NCI-H1105 (cell line): Measurements from ENCODE around the gene SMPDL3A.
"Not testable (repeated sequence)": the region's sequence is repeated elsewhere in the genome, so short reads cannot be mapped to it uniquely, and the experiment has no call there.

Source experiments
- DNase-seq: peaks from one replicate; lab custom pipeline; 2025; lab: John Stamatoyannopoulos, UW

SMPDL3A gene, protein sequence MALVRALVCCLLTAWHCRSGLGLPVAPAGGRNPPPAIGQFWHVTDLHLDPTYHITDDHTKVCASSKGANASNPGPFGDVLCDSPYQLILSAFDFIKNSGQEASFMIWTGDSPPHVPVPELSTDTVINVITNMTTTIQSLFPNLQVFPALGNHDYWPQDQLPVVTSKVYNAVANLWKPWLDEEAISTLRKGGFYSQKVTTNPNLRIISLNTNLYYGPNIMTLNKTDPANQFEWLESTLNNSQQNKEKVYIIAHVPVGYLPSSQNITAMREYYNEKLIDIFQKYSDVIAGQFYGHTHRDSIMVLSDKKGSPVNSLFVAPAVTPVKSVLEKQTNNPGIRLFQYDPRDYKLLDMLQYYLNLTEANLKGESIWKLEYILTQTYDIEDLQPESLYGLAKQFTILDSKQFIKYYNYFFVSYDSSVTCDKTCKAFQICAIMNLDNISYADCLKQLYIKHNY

DNA sequence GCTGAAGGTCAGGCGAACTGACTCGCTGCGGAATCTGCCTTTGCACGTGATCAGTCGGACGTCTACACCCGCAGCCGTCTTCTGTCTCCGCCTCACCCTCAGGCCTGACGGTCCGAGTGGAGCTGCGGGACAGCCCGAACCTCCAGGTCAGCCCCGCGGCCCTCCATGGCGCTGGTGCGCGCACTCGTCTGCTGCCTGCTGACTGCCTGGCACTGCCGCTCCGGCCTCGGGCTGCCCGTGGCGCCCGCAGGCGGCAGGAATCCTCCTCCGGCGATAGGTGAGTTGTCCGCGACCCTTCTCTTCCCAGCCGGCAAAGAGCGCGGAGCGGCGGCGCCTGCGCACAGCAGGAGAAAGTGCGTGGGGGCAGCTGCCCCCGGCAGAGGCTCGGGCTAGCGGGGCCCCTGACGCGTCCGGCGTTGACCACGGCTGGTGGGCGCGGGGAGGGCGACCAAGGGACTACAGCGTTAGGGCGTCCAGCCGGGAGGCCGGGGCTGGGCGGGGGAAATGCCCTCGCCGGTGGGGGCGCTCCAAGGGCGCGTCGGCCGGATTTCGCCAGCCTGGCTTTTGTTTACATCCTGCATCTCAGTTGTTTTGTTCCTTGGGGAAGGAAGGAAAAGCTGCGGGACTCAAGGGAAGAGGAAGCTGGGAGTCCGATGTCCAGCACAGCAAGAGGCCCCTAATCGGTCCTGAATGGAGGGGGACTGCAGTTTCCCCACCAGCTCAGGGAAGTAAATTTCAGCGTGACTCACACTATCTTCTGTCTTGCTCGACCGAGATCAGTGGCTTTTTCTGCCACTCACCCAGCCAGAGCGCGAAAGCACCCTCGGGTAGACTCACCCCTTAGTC is at the start of gene SMPDL3A:
Gene SMPDL3A (plus strand): TSS at position 77 of the 846 bp plus-strand sequence. CDS start 89 bp downstream, at position 166.
- DNase-seq = peak; percentile 83

DNA sequence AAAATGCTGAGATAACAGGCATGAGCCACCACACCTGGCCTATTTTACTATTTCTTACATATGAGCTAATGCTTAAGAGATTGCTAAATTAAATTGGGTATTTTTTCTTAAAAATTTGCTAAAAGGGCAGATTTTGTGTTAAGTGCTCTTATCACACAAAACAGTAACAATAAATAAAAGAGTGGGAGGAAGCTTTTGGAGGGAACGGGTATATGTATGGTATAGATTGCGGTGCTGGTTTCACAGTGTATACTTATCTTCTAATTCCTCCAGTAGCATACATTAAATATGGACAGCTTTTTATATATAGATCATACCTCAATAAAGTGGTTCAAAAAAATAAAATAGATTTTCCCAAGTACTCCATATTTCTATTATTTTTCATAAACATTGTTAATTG is 49.0 kb upstream of the SMPDL3A start:
- no peak for DNase-seq

DNA sequence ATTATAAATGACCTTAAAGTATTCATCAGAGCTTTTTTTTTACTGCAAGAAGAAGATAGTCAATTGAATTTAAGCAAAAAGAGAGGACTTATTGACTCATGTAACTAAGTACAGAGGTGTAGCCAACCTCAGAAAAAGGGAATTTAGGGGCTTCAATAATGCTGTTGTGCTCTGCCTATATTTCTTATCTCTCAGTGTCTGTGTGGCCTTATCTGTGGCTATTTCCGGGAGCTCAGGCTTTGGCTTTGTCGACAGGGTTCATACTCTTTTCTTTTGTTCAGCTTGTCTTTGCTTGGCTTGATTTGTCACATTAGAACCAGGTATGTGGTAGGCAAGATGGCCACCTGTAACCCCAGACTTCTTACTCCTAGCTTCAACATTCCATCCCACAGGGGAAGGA is 48.1 kb upstream of the SMPDL3A start:
- DNase-seq = no peak

DNA sequence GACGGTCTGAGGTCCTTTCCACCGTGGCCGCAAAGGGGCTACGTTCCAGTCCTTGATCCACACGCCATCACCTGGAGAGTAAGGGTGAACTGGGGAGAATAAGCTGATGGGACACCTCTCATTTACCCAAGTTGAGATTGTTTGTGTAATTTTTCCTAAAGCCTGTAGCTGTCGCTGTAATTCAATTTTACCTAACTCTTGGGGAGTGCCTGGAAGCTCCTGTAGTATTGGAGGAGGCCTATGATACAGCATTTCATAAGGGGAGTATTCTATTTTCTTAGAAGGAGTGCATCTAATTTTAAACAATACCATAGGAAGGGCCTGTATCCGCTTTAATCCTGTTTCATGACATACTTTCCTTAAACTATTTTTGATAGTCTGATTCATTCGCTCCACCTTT is 44.8 kb upstream of the SMPDL3A start:
- not testable (repeated sequence) for DNase-seq

DNA sequence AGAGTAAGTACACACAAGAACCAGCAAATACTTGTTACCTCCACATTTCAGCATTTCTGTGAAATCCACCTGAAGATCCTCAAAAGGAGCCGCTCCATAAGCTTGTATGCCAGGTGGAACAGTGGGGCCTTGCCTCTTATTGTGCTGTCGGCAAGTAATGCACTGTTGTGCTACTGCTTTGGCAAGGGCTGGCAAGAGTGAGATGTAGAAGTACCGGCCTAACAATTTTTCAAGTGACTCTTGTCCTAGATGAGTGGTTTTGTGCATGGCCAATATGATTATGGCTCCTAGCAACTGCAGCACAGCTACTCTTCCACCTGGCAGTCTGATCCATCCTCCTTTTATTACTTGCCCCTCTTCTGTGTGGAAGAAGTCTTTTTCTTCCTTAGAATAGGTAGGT is 44.2 kb upstream of the SMPDL3A start:
- DNase-seq = peak; percentile 68

DNA sequence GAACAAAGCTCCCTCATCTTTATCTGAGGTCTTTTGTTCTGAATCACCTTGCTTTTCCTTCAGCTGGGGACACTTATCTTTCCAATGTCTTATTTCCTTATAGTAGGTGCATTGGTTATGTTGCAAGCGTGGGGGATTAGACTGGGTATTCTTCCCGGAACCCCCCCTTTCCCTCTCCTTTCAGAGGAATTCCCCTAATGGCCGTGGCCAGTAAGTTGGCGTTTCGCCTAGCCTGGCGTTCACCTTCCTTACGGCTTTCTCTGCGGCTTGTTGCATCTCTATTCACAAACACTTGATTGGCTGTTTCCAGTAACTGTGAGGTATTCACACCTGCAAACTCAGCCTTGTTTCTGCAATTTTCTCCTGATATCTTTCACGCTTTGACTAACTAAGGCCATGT is 42.4 kb upstream of the SMPDL3A start:
- DNase-seq = no peak

DNA sequence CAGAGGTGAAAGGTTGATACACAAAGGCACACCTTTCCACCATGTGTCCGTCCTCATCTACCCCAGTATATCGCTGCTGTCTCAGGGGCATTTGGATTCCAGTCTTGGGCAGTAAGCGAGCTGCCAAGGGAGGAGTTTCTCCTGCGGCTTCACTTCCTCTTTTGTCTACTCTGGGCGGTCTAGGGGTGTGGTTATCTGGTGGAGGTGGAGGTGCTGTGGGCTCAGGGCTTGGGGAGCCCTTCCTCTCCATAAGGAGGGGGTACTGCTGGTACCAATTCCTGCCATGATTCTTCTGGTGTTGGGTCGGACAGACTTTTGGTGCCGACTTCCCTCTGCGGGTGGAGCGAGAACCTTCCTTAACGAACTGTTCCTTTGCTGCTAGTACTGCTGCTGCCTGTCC is 41.5 kb upstream of the SMPDL3A start:
- no peak for DNase-seq

DNA sequence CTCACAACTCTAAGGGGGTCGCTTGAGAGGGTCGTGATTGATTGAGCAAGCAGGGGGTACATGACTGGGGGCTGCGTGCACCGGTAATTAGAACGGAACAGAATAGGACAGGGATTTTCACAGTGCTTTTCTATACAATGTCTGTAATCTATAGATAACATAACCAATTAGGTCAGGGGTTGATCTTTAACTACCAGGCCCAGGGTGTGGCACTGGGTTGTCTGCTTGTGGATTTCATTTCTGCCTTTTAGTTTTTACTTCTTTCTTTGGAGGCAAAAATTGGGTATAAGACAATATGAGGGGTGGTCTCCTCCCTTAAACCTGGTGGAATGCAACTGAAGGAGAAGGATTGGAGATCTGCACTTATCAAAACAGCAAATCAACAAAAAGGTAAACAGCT is 40.1 kb upstream of the SMPDL3A start:
- DNase-seq = not testable (repeated sequence)

DNA sequence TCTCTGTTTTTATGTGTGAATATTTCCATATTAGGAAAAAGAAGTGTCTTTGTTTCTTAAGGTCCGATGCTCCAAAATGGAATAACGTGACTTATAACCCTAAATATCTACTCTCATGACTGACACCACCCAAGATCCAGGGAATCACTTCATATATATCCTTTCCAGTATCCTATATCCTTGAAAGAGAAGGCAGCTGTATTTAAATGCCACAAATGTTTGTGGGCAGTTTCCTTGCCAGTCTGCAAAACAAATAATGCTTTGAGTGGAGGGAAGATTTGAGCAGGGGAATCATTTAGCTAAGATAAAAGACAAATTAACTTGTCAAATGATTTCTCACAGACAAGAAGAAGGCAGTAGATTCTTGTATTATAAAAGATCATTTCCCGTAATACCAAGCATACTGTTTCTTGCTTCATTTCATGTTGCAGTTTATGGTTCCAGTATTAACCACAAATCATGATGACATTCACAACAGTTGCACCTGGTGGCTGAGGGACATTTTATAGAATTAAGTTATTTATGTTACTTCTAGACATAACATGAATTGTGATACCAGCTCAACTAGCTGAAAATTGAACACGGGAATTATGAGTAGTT is 39.5 kb upstream of the SMPDL3A start:
- DNase-seq = no peak

DNA sequence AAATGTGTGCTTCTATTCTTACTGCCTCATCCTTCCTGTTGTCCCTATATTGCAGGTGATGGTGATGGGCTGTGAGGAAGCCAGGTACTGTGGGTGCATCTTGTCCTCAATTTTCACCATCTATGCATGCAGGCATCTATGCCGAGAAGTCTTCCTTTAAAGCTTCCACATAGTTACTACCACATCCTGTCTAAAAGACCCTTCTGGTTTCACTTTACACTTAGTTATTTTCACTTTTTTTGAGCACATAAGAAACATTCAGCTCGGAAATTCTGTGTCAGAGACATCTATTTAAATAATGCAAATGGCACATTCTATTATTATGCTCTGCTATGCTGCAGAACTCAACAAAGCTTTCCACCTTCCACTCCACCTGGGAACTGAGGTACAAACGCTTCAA is 37.7 kb upstream of the SMPDL3A start:
- no peak for DNase-seq

DNA sequence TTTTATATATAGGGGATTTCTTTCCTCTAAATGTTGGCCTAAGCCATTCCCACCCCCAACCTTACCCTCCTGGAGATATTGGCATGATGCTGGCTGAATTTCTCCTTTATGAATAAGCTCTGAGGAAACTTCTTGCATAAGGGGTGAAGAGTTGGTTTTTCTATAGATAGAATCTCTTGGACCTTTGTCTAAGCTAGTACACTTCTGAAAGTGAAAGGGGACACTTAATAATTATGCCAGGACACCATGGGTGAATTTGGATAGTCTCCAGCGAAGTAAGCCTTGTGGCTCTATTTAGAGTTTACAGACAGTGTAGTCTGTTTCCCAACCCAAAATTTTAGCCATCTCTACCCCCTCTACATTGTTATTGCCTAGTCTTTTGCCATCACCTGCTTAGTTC is 36.6 kb upstream of the SMPDL3A start:
- DNase-seq = no peak

DNA sequence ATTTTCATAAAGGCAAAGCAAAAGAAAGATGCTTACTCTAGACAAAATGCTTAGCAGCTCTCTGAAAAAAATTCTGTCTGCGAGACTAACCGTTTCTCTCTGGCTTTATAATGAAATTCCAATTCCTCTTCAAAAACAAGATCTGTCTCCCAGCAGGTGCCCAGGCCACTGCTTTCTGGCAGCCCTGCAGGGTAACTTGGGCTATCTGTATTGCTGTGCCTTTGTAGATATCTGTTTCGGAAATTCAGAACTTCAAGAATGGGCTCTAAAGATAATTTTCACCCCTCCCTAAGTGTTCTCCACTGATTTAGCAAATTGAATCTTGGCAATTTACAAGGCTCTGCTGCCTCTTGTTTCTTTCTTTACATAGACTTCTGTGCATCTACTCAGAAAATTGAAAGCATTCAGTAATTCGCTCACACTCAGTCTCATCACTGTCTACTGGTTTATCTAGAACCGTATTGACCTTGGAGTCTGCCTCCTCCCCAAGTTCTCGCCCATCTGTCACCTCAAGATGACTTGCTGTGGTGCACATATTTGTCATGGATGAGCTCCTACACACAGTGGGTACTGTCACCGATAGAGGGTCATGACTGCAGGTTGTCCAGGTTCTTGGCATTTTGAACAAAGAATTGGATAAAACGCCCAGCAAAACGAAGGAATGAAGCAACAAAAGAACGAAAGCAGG is 35.9 kb upstream of the SMPDL3A start:
- DNase-seq = no peak

DNA sequence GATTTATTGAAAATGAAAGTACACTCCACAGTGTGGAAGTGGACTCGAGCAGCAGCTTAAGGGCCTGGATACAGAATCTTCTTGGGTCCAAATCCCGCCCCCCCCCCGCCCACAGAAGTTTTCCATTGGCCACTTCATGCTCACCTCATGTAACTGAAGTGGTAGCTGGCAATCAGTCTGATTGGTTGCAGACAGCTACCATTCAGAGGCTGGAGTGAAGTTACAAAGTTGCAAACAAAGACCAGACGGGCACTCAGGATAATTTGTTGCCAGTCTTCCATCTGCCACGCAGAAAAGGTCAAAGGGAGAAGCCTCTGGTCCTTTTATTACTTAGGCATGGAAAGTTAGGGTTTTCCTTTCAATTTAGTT is 35.4 kb upstream of the SMPDL3A start:
- DNase-seq = no peak

DNA sequence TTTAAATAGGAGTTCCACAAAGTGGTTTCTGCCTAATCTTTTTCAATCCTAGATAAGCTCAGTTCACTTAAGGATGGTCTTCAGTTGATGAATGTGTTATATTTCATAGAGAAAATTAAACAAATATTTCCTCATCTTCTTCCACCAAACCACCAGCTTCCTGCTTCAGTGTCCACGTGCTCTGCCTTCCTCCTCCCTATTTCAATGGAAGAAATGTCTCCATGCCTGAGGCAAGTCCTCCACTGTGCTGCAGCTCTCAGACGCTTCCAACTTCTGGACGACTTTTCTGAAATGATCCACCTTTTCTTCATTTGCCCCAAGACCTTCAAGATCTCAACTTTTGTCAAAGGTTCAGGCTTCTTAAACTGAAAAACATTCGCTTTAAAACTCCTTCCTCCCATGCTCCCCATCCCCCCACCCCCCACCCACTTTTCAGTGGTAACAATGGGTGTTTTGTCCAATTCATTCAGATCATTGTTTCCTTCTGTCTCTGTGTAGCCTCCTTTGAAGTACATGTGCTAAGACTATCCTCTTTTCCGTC is 34.8 kb upstream of the SMPDL3A start:
- no peak for DNase-seq

DNA sequence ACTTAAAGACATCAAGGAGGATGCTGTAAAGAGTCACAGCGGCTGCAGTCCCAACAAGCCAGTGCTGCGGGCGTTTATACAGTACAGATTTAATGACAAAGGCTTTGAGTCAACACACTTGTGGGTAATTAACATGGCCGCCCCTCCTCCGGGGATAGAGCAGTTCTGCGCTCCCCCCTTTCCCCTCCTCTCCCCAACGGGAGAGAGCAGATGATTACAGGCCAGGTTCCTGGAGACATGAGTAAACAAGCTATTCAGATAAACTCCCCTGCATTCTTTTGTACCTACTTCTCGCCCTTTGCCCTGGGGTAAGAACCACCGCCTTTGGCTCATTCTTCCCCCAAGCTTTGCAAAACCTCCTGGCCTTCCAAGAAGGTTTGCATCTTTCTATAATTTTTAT is 33.2 kb upstream of the SMPDL3A start:
- DNase-seq = no peak

DNA sequence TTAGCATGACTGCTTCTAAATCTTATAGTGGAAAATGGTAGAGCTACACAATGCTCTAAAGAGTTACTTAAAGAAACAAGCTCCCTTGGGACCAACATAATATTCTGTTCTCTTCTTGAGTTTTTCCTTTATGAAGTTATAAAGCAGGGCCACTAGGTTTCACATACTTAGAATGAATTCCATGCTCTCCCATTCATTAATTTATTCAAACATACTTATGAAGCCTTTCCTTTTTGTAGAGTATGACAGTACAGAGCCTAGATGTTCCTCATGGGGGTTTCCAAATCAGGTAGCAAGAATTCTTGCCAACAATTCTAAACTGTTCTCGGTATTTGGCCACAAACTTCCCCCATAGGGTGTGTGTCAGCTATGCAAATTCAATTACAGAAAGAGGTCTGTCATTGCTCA is 30.1 kb upstream of the SMPDL3A start:
- no peak for DNase-seq

DNA sequence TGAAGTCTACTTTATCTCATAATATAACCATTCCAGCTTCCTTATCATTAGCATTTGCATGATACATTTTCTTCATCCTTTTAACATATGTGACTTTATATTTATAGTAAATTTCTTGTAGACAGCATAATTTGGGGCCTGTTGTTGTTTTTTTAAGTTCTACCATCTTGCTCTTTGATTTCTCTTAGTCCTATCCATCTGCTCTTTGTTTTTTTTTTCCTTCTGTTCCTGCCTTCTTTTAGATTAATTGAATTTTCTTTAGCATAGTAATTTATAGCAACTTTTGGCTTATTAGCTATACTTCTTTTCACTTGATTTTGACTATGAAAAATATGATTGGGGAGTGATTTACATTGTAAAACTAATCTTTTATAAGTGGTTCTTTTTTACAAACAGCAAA is 28.7 kb upstream of the SMPDL3A start:
- DNase-seq = no peak

DNA sequence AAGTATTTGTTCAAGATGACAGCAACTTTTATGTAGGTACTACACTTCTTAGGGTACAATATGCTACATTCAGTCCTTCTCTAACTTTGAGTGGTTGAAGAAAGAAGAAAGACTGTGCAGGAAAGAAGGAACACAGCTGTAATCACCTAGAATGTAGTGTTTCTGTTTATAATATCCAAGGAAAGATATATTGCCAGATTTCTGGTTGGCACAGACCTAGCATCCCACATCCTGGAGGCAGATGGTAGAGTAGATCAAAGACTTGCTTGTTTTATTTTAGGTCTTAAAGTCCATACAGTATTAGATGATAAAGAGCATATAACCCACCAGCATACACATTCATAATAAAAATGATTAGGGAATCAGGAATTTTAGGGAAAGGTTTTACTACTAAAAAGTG is 22.8 kb upstream of the SMPDL3A start:
- no peak for DNase-seq

DNA sequence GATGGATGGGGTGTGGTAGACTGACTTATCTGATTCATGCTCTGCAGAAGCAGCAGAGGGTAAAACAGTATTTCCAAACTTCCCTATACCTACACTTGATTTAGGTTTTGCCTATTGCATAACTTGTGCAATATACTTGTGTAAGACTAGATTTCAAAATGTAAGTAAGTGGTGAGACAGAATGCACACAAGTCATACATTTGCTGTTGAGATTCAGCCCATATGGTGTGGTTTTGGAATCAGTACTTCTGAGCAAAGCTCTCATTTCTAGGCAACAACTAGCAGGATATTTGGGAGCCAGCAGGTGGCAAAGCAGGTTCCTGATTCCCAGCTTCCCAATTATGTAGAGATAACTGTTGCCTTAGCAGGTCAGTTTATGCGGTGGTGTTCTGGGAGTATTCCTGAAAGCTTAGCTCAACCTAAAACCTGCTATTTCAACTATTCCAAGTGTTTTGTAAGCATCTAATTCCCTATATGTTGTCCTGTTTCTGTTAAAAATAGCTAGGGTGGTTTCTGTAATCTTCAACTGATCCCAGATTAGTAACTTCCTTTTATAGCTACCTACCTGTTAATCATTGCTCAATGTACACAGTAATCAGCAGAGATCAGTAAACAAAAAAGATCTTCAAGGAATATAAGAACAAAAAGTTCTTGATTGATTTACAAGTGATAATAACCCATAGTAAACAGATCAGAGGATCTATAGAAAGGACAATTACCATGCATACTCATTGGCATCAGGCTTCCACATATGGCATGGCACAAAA is 18.0 kb upstream of the SMPDL3A start:
- DNase-seq = no peak

DNA sequence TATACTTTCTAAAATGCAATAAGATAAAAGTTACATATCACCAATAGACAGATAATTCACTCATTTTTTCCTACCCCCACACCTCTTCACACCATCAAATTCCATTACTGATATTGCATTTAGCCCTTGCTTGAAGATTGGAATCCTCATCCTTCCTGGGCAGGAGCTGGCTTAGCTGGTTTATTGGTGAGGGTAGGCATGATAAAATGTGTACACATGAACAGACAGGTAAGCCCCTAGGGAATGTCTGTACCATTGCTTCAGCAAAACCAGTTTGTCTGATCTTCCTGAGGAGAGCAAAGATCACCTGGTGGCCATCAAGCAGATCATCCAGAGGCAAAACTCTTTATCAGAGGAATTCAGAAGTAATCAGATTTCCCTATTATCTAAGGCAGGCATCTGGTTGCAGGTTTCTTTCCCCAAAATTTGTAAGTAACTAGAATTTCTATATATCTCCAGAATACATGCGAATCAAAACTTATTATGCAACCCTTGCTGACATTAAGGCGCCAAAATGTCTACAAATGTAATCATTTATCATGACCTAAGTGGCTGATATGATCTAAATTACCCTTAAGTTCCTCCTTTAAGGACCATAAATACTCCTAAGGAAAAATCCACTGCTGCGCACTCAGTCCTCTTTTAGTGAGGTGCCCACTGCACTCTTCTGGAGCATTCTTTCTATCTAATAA is 16.2 kb upstream of the SMPDL3A start:
- DNase-seq = no peak

DNA sequence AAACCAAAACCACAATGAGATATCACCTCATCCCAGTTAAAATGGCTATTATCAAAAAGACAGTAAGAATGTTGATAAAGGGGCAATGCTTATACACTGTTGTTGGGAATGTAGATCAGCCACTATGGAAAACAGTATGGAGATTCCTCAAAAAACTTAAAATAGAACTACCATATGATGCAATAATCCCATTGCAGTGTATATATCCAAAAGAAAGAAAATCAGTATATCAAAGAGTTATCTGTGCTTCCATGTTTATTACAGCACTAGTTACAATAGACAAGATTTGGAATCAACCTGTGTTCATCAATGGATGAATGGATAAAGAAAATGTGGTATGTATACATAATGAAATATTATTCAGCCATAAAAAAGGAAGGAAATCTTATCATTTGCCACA is 13.1 kb upstream of the SMPDL3A start:
- no peak for DNase-seq
